ENCODE measurements around the gene SLC2A13. TPM values are rescaled to one million over a fixed set of nuclear protein-coding genes. Genes with fewer than 3 reads are reported as not detected.

Gene SLC2A13
- total RNA-seq, 4 donors from 2014 or later, result 9.1 to 63.4 (median 33.1) TPM

- DNase-seq, result no peak
- TF ChIP-seq POLR2A (IDR thresholded peaks at IDR 0.05) (no peak), CTCF (IDR thresholded peaks at IDR 0.05) (no peak)
- Histone ChIP-seq H3K4me1 (no peaks in the 10 kb centered on the region), H3K9me3 (no peaks in the 10 kb centered on the region), H3K4me3 (no peak overlapping the region), H3K27ac (no peak overlapping the region), H3K27me3 (no peaks in the 10 kb centered on the region), H3K36me3 (no peaks in the 10 kb centered on the region)
Measured at GRCh38 chr12:39984670-39985069, 121.2 kb downstream of the SLC2A13 start.

GRCh38 chr12:39975374-39975918 is 130.4 kb downstream of the SLC2A13 start:
- H3K36me3 ChIP-seq, result no peaks in the 10 kb centered on the region

GRCh38 chr12:39972119-39972518 is 133.8 kb downstream of the SLC2A13 start:
- Histone ChIP-seq H3K4me1 (no peaks in the 10 kb centered on the region), H3K9me3 (no peaks in the 10 kb centered on the region), H3K36me3 (no peaks in the 10 kb centered on the region), H3K27me3 (no peaks in the 10 kb centered on the region), H3K27ac (no peak overlapping the region), H3K4me3 (no peak overlapping the region)
- TF ChIP-seq POLR2A (IDR thresholded peaks at IDR 0.05), result no peak
- TF ChIP-seq CTCF (IDR thresholded peaks at IDR 0.05), result no peak
- no peak for DNase-seq

More at GRCh38 chr12:39975374-39975918, 130.4 kb downstream of the SLC2A13 start:
- DNase-seq, result no peak
- Histone ChIP-seq H3K4me1 (no peaks in the 10 kb centered on the region), H3K4me3 (no peak overlapping the region), H3K27me3 (no peaks in the 10 kb centered on the region), H3K9me3 (no peaks in the 10 kb centered on the region), H3K27ac (no peak overlapping the region)
- no peak for TF ChIP-seq CTCF (IDR thresholded peaks at IDR 0.05)
- no peak for TF ChIP-seq POLR2A (IDR thresholded peaks at IDR 0.05)

GRCh38 chr12:39971348-39971747 is 134.5 kb downstream of the SLC2A13 start:
- Histone ChIP-seq H3K9me3 (no peaks in the 10 kb centered on the region), H3K4me3 (no peak overlapping the region), H3K27ac (no peak overlapping the region), H3K4me1 (no peaks in the 10 kb centered on the region), H3K27me3 (no peaks in the 10 kb centered on the region), H3K36me3 (no peaks in the 10 kb centered on the region)
- no peak for TF ChIP-seq POLR2A (IDR thresholded peaks at IDR 0.05)
- TF ChIP-seq CTCF (IDR thresholded peaks at IDR 0.05), result no peak
- DNase-seq, result no peak

GRCh38 chr12:39966721-39967120 is 139.2 kb downstream of the SLC2A13 start:
- no peak for TF ChIP-seq POLR2A (IDR thresholded peaks at IDR 0.05)
- no peaks in the 10 kb centered on the region for H3K9me3 ChIP-seq
- H3K4me3 ChIP-seq, result no peak overlapping the region
- H3K27ac ChIP-seq, result no peak overlapping the region
- no peak for DNase-seq
- no peaks in the 10 kb centered on the region for H3K36me3 ChIP-seq
- H3K4me1 ChIP-seq, result no peaks in the 10 kb centered on the region
- H3K27me3 ChIP-seq, result no peaks in the 10 kb centered on the region

- H3K4me3 ChIP-seq, result no peak overlapping the region
- H3K9me3 ChIP-seq, result no peaks in the 10 kb centered on the region
- H3K36me3 ChIP-seq, result no peaks in the 10 kb centered on the region
- H3K27ac ChIP-seq, result no peak overlapping the region
- H3K27me3 ChIP-seq, result no peaks in the 10 kb centered on the region
- DNase-seq, result no peak
- no peaks in the 10 kb centered on the region for H3K4me1 ChIP-seq
- TF ChIP-seq POLR2A (IDR thresholded peaks at IDR 0.05) (no peak), CTCF (IDR thresholded peaks at IDR 0.05) (no peak)
Measured at GRCh38 chr12:39966256-39966655, 139.6 kb downstream of the SLC2A13 start.
